IMR-90 (cell line): ENCODE measurements around the gene AKAP7. TPM values are rescaled to one million over a fixed set of nuclear protein-coding genes. Genes with fewer than 3 reads are reported as not detected.

Experiments
- ATAC-seq: fragments of 200-7000 bp; cut with Tn5 transposase; 2 replicates; pipeline ENCODE4 v1.9.1; 2020; ENCODE audit warnings: low read depth, mild to moderate bottlenecking, moderate library complexity
- BruUV-seq: library from RNA; stranded (reverse); fragments of 400-500 nt; replicated peaks from 2 replicates; lab custom pipeline; 2021; lab: Mats Ljungman, UMichigan
- CTCF ChIA-PET: fragments of 300-600 bp; formaldehyde crosslinking; extraction: SDS; loops from one replicate; lab custom pipeline; 2021; ENCODE audit warnings: antibody characterized with exemption; lab: Yijun Ruan, JAX
- POLR2A ChIA-PET: fragments of 300-600 bp; sonication (Branson Sonifier 250); formaldehyde crosslinking; loops from one replicate; lab custom pipeline; 2022; ENCODE audit warnings: antibody characterized with exemption; ENCODE audit not compliant: unreplicated experiment; lab: Charles Lee
- DNase-seq: peaks from one replicate; pipeline ENCODE4 v3.0.0; 2013
- H2AFZ ChIP-seq: replicated peaks from 2 replicates; pipeline ENCODE3; 2013; ENCODE audit warnings: low read length, mild to moderate bottlenecking; ENCODE audit not compliant: poor library complexity
- H2AK5ac ChIP-seq: 2 replicates; pipeline ENCODE4 v1.6.1; 2013; ENCODE audit warnings: low read depth, low read length, inconsistent platforms
- H2AK9ac ChIP-seq: replicated peaks from 2 replicates; pipeline ENCODE3; 2013; ENCODE audit warnings: mild to moderate bottlenecking, low read depth, low read length, moderate library complexity; ENCODE audit not compliant: poor library complexity
- H2BK120ac ChIP-seq: 2 replicates; pipeline ENCODE4 v1.6.1; 2013; ENCODE audit warnings: low read depth, low read length, inconsistent platforms
- H2BK15ac ChIP-seq: 3 replicates; pipeline ENCODE4 v1.6.1; 2013; ENCODE audit warnings: low read depth, low read length, inconsistent platforms
- H2BK20ac ChIP-seq: 2 replicates; pipeline ENCODE4 v1.6.1; 2013; ENCODE audit warnings: low read depth, mild to moderate bottlenecking, inconsistent platforms, low read length, moderate library complexity
- H2BK5ac ChIP-seq: 2 replicates; pipeline ENCODE4 v1.6.1; 2013; ENCODE audit warnings: mild to moderate bottlenecking, low read depth, low read length, inconsistent platforms; ENCODE audit not compliant: poor library complexity, severe bottlenecking
- H3K14ac ChIP-seq: replicated peaks from 2 replicates; pipeline ENCODE4 v1.6.1; 2013; ENCODE audit warnings: low read depth, low read length, inconsistent platforms
- H3K18ac ChIP-seq: 2 replicates; pipeline ENCODE4 v1.6.1; 2013; ENCODE audit warnings: low read depth, low read length, control low read depth
- H3K23ac ChIP-seq: 2 replicates; pipeline ENCODE4 v1.6.1; 2013; ENCODE audit warnings: low read depth, low read length, inconsistent platforms
- H3K27ac ChIP-seq: 2 replicates; pipeline ENCODE4 v1.5.1; 2013; ENCODE audit warnings: mild to moderate bottlenecking, control low read depth, low read length; ENCODE audit not compliant: insufficient read depth
- H3K27me3 ChIP-seq: 2 replicates; pipeline ENCODE4 v1.6.1; 2013; ENCODE audit warnings: low read length; ENCODE audit not compliant: control insufficient read depth, insufficient read depth
- H3K36me3 ChIP-seq: 2 replicates; pipeline ENCODE4 v1.6.1; 2013; ENCODE audit warnings: low read length, mixed read lengths; ENCODE audit not compliant: control insufficient read depth, insufficient read depth
- H3K4ac ChIP-seq: 2 replicates; pipeline ENCODE4 v1.6.1; 2013; ENCODE audit warnings: low read depth, low read length, inconsistent platforms
- H3K4me1 ChIP-seq: 2 replicates; pipeline ENCODE4 v1.6.1; 2013; ENCODE audit warnings: low read length, mixed read lengths; ENCODE audit not compliant: control insufficient read depth, insufficient read depth
- H3K4me2 ChIP-seq: 2 replicates; pipeline ENCODE4 v1.6.1; 2013; ENCODE audit warnings: low read depth, mild to moderate bottlenecking, control low read depth, low read length, moderate library complexity
- H3K4me3 ChIP-seq: 2 replicates; pipeline ENCODE4 v1.5.1; 2013; ENCODE audit warnings: low read depth, mild to moderate bottlenecking, control low read depth, low read length, moderate library complexity; ENCODE audit not compliant: insufficient read depth
- H3K56ac ChIP-seq: 2 replicates; pipeline ENCODE4 v1.6.1; 2013; ENCODE audit warnings: low read length, inconsistent platforms; ENCODE audit not compliant: insufficient read depth; ENCODE audit errors: extremely low read depth
- H3K79me1 ChIP-seq, 2 experiments: 2 replicates each; pipeline ENCODE4 v1.6.1; 2013; ENCODE audit warnings: low read length in 2 of 2, inconsistent platforms in 1 of 2, low read depth in 1 of 2
- H3K9ac ChIP-seq: 2 replicates; pipeline ENCODE4 v1.6.1; 2013; ENCODE audit warnings: low read depth, low read length, control low read depth
- H3K9me1 ChIP-seq: 2 replicates; pipeline ENCODE4 v1.6.1; 2013; ENCODE audit warnings: low read length, inconsistent platforms; ENCODE audit not compliant: insufficient read depth
- H3K9me3 ChIP-seq: 2 replicates; pipeline ENCODE4 v1.6.1; 2013; ENCODE audit warnings: low read length; ENCODE audit not compliant: control insufficient read depth, insufficient read depth
- H4K20me1 ChIP-seq: 2 replicates; pipeline ENCODE4 v1.6.1; 2013; ENCODE audit warnings: low read length, inconsistent platforms; ENCODE audit not compliant: insufficient read depth
- H4K5ac ChIP-seq: 2 replicates; pipeline ENCODE4 v1.6.1; 2013; ENCODE audit warnings: mild to moderate bottlenecking, low read depth, low read length, control low read depth
- H4K8ac ChIP-seq, 2 experiments: 2 replicates each; pipeline ENCODE4 v1.6.1; 2013; ENCODE audit warnings: low read depth in 2 of 2, low read length in 2 of 2, control low read depth in 1 of 2, inconsistent platforms in 1 of 2
- H4K91ac ChIP-seq: 2 replicates; pipeline ENCODE4 v1.6.1; 2013; ENCODE audit warnings: low read depth, low read length, inconsistent platforms; ENCODE audit not compliant: insufficient read depth
- RFX5 ChIP-seq: IDR thresholded peaks from 2 replicates; pipeline ENCODE4 v1.8.0; 2012; ENCODE audit warnings: low read depth, mild to moderate bottlenecking, low read length, moderate library complexity
- dilution Hi-C: fragments of 300-500 bp; cut with HindIII; formaldehyde crosslinking; loops from one replicate; pipeline ENCODE4 v1.14.3; 2018; ENCODE audit warnings: low sequenced_read_pairs; ENCODE audit not compliant: unreplicated experiment
- in situ Hi-C: fragments of 300-500 bp; cut with MboI; formaldehyde crosslinking; loops from 3 replicates; pipeline ENCODE4 v1.14.3; 2019; ENCODE audit warnings: low sequenced_read_pairs, inconsistent platforms, mixed read lengths
- intact Hi-C: fragments of 100-400 bp; cut with micrococcal nuclease; formaldehyde crosslinking; loops from 2 replicates; pipeline ENCODE4 v1.10.0; 2022
- polyA plus RNA-seq, 3 experiments: library from polyadenylated mRNA; depleted of rRNA; stranded (reverse); fragments of >200 nt; gene quantifications; 2 replicates each; pipeline ENCODE4 v1.2.3, GENCODE V29; 2012; ENCODE audit warnings: low replicate concordance in 1 of 3
- total RNA-seq: library from RNA; depleted of rRNA; stranded (reverse); fragments of >200 nt; gene quantifications from 2 replicates; pipeline ENCODE4 v1.2.3, GENCODE V29; 2012
- TF ChIP-seq, protein P1 (sequence below): conservative IDR thresholded peaks from 2 replicates; pipeline ENCODE4 v1.5.1; 2012; ENCODE audit warnings: mild to moderate bottlenecking, low read depth, low read length, improper control_type of control experiment

Gene AKAP7
- total and polyA plus RNA-seq, 2 of the 4 experiments (the other 2 are of a cell fraction): 0.54 to 1.1 TPM

DNA sequence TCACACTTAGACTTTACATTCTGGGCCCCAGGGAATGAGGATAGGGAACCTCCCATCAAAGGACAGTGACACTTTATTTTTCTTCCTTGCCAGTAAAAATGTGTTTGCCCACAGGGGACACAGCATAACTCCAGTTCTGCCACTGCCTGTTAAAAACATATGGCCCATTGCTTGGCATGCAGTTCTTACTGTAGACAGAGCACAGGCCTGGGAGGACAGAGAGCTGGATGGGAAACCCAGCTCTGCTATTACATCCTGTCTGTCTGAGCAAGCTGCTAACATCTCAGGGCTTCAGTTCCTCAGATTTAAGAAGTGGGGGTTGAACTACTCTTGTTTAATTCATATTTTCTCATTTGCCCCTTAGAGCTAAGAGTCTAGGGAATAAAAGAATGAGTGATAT, 120.2 kb downstream of the AKAP7 start:
- Histone ChIP-seq H3K14ac (no peak overlapping the region), H3K79me1 (no peaks in the 10 kb centered on the region), H2BK15ac (no peak overlapping the region), H2BK20ac (no peak overlapping the region), H3K27me3 (no peaks in the 10 kb centered on the region), H3K18ac (no peak overlapping the region), H4K20me1 (no peaks in the 10 kb centered on the region), H3K9me1 (no peaks in the 10 kb centered on the region; the same call in 1 of the 2 replicates), H3K9me3 (0 out of 2 replicates have a peak, but pooled peaks cover 2% of the 10 kb centered on the region), H2BK120ac (no peak overlapping the region), H3K4me1 (no peaks in the 10 kb centered on the region), H3K9ac (no peak overlapping the region), H2BK5ac (no peak overlapping the region), H2AFZ (no peak overlapping the region), H3K36me3 (no peaks in the 10 kb centered on the region), H3K56ac (no peak overlapping the region), H3K27ac (no peak overlapping the region), H4K5ac (no peak overlapping the region), H2AK9ac (no peak overlapping the region), H4K8ac (no peak overlapping the region), H2AK5ac (no peak overlapping the region), H3K4me2 (no peak overlapping the region), H3K4ac (no peak overlapping the region), H3K23ac (no peak overlapping the region), H4K91ac (no peak overlapping the region), H3K4me3 (no peak overlapping the region)
- in situ Hi-C loops (no loop called here), intact Hi-C loops (loop anchor here (10.0 kb wide), 1 partner anchor 371 kb away; no protein-coding TSS in a partner anchor), dilution Hi-C loops (no loop called here)
- TF ChIP-seq RFX5: no peak
- TF ChIP-seq, protein P1, sequence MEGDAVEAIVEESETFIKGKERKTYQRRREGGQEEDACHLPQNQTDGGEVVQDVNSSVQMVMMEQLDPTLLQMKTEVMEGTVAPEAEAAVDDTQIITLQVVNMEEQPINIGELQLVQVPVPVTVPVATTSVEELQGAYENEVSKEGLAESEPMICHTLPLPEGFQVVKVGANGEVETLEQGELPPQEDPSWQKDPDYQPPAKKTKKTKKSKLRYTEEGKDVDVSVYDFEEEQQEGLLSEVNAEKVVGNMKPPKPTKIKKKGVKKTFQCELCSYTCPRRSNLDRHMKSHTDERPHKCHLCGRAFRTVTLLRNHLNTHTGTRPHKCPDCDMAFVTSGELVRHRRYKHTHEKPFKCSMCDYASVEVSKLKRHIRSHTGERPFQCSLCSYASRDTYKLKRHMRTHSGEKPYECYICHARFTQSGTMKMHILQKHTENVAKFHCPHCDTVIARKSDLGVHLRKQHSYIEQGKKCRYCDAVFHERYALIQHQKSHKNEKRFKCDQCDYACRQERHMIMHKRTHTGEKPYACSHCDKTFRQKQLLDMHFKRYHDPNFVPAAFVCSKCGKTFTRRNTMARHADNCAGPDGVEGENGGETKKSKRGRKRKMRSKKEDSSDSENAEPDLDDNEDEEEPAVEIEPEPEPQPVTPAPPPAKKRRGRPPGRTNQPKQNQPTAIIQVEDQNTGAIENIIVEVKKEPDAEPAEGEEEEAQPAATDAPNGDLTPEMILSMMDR: no peak
- no peak for ATAC-seq
- no peak for DNase-seq
- no TSS peak for BruUV-seq
- CTCF ChIA-PET: no interaction called here
- POLR2A ChIA-PET: interaction anchor here (0.6 kb wide), 1 partner anchor 346 kb away, joined by 8 read pairs; no protein-coding TSS in a partner anchor
